Astrocyte (in vitro differentiated cells and primary cell): ENCODE data around the gene NOL4L. TPM values are rescaled to one million over a fixed set of nuclear protein-coding genes. Genes with fewer than 3 reads are reported as not detected.

Experiments
- DNase-seq: peaks from one replicate; pipeline ENCODE4 v3.0.0-alpha.2; 2010; ENCODE audit warnings: low read depth
- FAIRE-seq: peaks from 2 replicates; lab custom pipeline; 2011; peaks lifted over from hg19 to GRCh38; lab: Jason Lieb, UNC
- H2AFZ ChIP-seq: 2 replicates; pipeline ENCODE4 v1.6.0; 2012; ENCODE audit warnings: low read depth, low read length, inconsistent platforms
- H3K27ac ChIP-seq: 2 replicates; pipeline ENCODE4 v1.5.1; 2011; ENCODE audit warnings: low read depth, low read length, inconsistent platforms
- H3K27me3 ChIP-seq: 2 replicates; pipeline ENCODE4 v1.6.0; 2011; ENCODE audit warnings: low read length, inconsistent platforms; ENCODE audit not compliant: insufficient read depth
- H3K36me3 ChIP-seq: 2 replicates; pipeline ENCODE4 v1.5.1; 2011; ENCODE audit warnings: low read length, inconsistent platforms; ENCODE audit not compliant: insufficient read depth
- H3K4me1 ChIP-seq: 2 replicates; pipeline ENCODE4 v1.5.1; 2011; ENCODE audit warnings: low read length, inconsistent platforms; ENCODE audit not compliant: insufficient read depth
- H3K4me2 ChIP-seq: 2 replicates; pipeline ENCODE4 v1.6.0; 2012; ENCODE audit warnings: low read length, inconsistent platforms
- H3K4me3 ChIP-seq: 2 replicates; pipeline ENCODE4 v1.5.1; 2011; ENCODE audit warnings: low read depth, mild to moderate bottlenecking, low read length, inconsistent platforms; ENCODE audit not compliant: insufficient read depth
- H3K79me2 ChIP-seq: 2 replicates; pipeline ENCODE4 v1.6.0; 2012; ENCODE audit warnings: mild to moderate bottlenecking, low read length, inconsistent platforms; ENCODE audit not compliant: insufficient read depth
- H3K9ac ChIP-seq: 2 replicates; pipeline ENCODE4 v1.6.0; 2012; ENCODE audit warnings: mild to moderate bottlenecking, low read length, inconsistent platforms
- H3K9me3 ChIP-seq: 2 replicates; pipeline ENCODE4 v1.5.1; 2012; ENCODE audit warnings: low read depth, mild to moderate bottlenecking, low read length, inconsistent platforms; ENCODE audit not compliant: insufficient read depth
- H4K20me1 ChIP-seq: 2 replicates; pipeline ENCODE4 v1.6.0; 2012; ENCODE audit warnings: low read length, inconsistent platforms; ENCODE audit not compliant: insufficient read depth
- H3K27ac Mint-ChIP-seq: one replicate; pipeline ENCODE4 v1.8.0; 2021; ENCODE audit warnings: mild to moderate bottlenecking, mixed read lengths; ENCODE audit not compliant: unreplicated experiment
- H3K27me3 Mint-ChIP-seq: one replicate; pipeline ENCODE4 v1.8.0; 2021; ENCODE audit warnings: low read depth, mixed read lengths; ENCODE audit not compliant: unreplicated experiment
- H3K36me3 Mint-ChIP-seq: one replicate; pipeline ENCODE4 v1.8.0; 2021; ENCODE audit warnings: low read depth, mixed read lengths; ENCODE audit not compliant: unreplicated experiment
- H3K4me1 Mint-ChIP-seq: one replicate; pipeline ENCODE4 v1.8.0; 2021; ENCODE audit warnings: low read depth, mixed read lengths; ENCODE audit not compliant: unreplicated experiment
- H3K4me3 Mint-ChIP-seq: one replicate; pipeline ENCODE4 v1.8.0; 2021; ENCODE audit warnings: mild to moderate bottlenecking, moderate library complexity, mixed read lengths; ENCODE audit not compliant: unreplicated experiment
- H3K9me3 Mint-ChIP-seq: one replicate; pipeline ENCODE4 v1.8.0; 2021; ENCODE audit warnings: mild to moderate bottlenecking, mixed read lengths; ENCODE audit not compliant: unreplicated experiment
- CTCF ChIP-seq: IDR thresholded peaks from 2 replicates; pipeline ENCODE4 v1.5.1; 2011; ENCODE audit warnings: low read depth, mild to moderate bottlenecking, inconsistent platforms, low read length, moderate library complexity; ENCODE audit not compliant: insufficient read depth
- EZH2 ChIP-seq: IDR thresholded peaks from 2 replicates; pipeline ENCODE4 v1.6.1; 2012; ENCODE audit warnings: mild to moderate bottlenecking, low read length, inconsistent platforms; ENCODE audit not compliant: insufficient read depth
- total RNA-seq: library from RNA; stranded (reverse); gene quantifications from 2 replicates; pipeline ENCODE4 v1.2.1, GENCODE V29; 2021

Gene NOL4L
- total RNA-seq, 1 donor from 2014 or later: 35.5 TPM

- DNase-seq: no peak
- FAIRE-seq: no peak
- no peak overlapping the region for H3K4me3 ChIP-seq
- TF ChIP-seq EZH2 (no peak), CTCF (no peak)
- peaks cover 7% of the 10 kb centered on the region for H3K4me1 ChIP-seq
- Mint-ChIP-seq H3K27ac (no peak overlapping the region), H3K36me3 (peaks cover 6% of the 10 kb centered on the region), H3K27me3 (peaks cover 26% of the 10 kb centered on the region), H3K4me1 (peaks cover 4% of the 10 kb centered on the region), H3K9me3 (no peaks in the 10 kb centered on the region), H3K4me3 (no peak overlapping the region)
- H3K79me2 ChIP-seq: no peaks in the 10 kb centered on the region
- no peaks in the 10 kb centered on the region for H3K9me3 ChIP-seq
- H4K20me1 ChIP-seq: no peaks in the 10 kb centered on the region
- no peaks in the 10 kb centered on the region for H3K27me3 ChIP-seq
- no peak overlapping the region for H2AFZ ChIP-seq
- no peak overlapping the region for H3K9ac ChIP-seq
- no peaks in the 10 kb centered on the region for H3K36me3 ChIP-seq
- H3K27ac ChIP-seq: no peak overlapping the region
- no peak overlapping the region for H3K4me2 ChIP-seq
Measured at GRCh38 chr20:32511358-32512046, 73.6 kb downstream of the NOL4L start.

- TF ChIP-seq CTCF: no peak
- TF ChIP-seq EZH2: no peak
- peaks cover 4% of the 10 kb centered on the region for H3K4me1 Mint-ChIP-seq
- Histone ChIP-seq H3K9me3 (no peaks in the 10 kb centered on the region), H3K36me3 (no peaks in the 10 kb centered on the region), H3K27ac (no peak overlapping the region), H3K4me3 (no peak overlapping the region), H3K79me2 (no peaks in the 10 kb centered on the region), H4K20me1 (no peaks in the 10 kb centered on the region), H2AFZ (no peak overlapping the region), H3K27me3 (no peaks in the 10 kb centered on the region), H3K9ac (no peak overlapping the region), H3K4me1 (peaks cover 7% of the 10 kb centered on the region), H3K4me2 (no peak overlapping the region)
- H3K4me3 Mint-ChIP-seq: no peak overlapping the region
- H3K36me3 Mint-ChIP-seq: peaks cover 6% of the 10 kb centered on the region
- DNase-seq: no peak
- no peak overlapping the region for H3K27ac Mint-ChIP-seq
- no peaks in the 10 kb centered on the region for H3K9me3 Mint-ChIP-seq
- no peak for FAIRE-seq
- H3K27me3 Mint-ChIP-seq: peaks cover 23% of the 10 kb centered on the region
Measured at GRCh38 chr20:32510601-32511357, 74.4 kb downstream of the NOL4L start.
